Activated CD4-positive, alpha-beta memory T cell treated with anti-CD3 and anti-CD28 coated beads for 36 hours (primary cell): Measurements from ENCODE around the gene UBA6. TPM values are rescaled to one million over a fixed set of nuclear protein-coding genes. Genes with fewer than 3 reads are reported as not detected.
A peak's percentile ranks its signal among the peaks of the same experiment; 100 is the strongest.

Experiments used
- CTCF ChIA-PET: fragments of 350-600 bp; sonication (Branson Sonifier 250); formaldehyde crosslinking; loops from one replicate; lab custom pipeline; 2021; ENCODE audit warnings: antibody characterized with exemption, inconsistent platforms; lab: Charles Lee
- POLR2A ChIA-PET: fragments of 350-600 bp; sonication (Branson Sonifier 250); formaldehyde crosslinking; loops from one replicate; lab custom pipeline; 2021; ENCODE audit warnings: antibody characterized with exemption; lab: Charles Lee
- DNase-seq: peaks from one replicate; pipeline ENCODE4 v3.0.0-alpha.2; 2020
- H3K27ac Mint-ChIP-seq: one replicate; pipeline ENCODE4 v1.8.0; 2021; ENCODE audit warnings: mixed read lengths
- H3K27me3 Mint-ChIP-seq: one replicate; pipeline ENCODE4 v1.8.0; 2021; ENCODE audit warnings: mixed read lengths
- H3K36me3 Mint-ChIP-seq: one replicate; pipeline ENCODE4 v1.8.0; 2021; ENCODE audit warnings: mixed read lengths
- H3K4me1 Mint-ChIP-seq: one replicate; pipeline ENCODE4 v1.8.0; 2021; ENCODE audit warnings: low read depth, mixed read lengths
- H3K4me3 Mint-ChIP-seq: one replicate; pipeline ENCODE4 v1.8.0; 2021; ENCODE audit warnings: mild to moderate bottlenecking, mixed read lengths
- H3K9me3 Mint-ChIP-seq: one replicate; pipeline ENCODE4 v1.8.0; 2021; ENCODE audit warnings: mixed read lengths
- intact Hi-C: fragments of 100-400 bp; cut with micrococcal nuclease; formaldehyde crosslinking; loops from one replicate; pipeline ENCODE4 v1.15.1; 2023
- total RNA-seq, 2 experiments: library from RNA; stranded (reverse); gene quantifications; one replicate each; pipeline ENCODE4 v1.2.3, GENCODE V29; 2021

The UBA6 gene
- total RNA-seq, 2 experiments from 2014 or later, result 107 to 112 TPM

- Mint-ChIP-seq H3K4me3 (no peak overlapping the region), H3K9me3 (peaks cover 8% of the 10 kb centered on the region), H3K4me1 (peaks cover 36% of the 10 kb centered on the region), H3K27ac (no peak overlapping the region), H3K27me3 (no peaks in the 10 kb centered on the region), H3K36me3 (peaks cover 39% of the 10 kb centered on the region)
- intact Hi-C loops, result no loop called here
- ChIA-PET POLR2A (no interaction called here), CTCF (no interaction called here)
- DNase-seq, result no peak
Measured at GRCh38 chr4:67694662-67695061, 6.3 kb downstream of the UBA6 start.

DNA sequence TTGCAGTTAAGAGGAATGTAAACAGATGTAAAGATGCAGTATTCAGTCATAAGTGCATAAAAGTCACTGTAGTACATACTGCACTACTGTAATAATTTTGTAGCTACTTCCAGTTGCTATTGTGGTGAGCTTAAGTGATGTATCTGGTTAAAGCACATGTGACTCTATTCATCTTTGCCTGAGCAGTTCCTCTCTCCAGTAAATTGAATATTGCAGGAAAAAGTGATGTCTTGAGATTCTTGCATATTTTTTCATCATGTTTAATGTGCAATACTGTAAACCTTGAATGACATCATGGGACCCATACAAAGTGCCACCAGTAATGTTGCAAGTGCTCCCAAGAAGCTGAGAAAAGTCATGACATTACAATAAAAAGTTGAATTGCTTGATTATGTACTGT lies 9.6 kb downstream of the UBA6 start:
- ChIA-PET CTCF (interaction anchor here (1.0 kb wide), 1 partner anchor 55 kb away, joined by 3 read pairs; no protein-coding TSS in a partner anchor), POLR2A (no interaction called here)
- Mint-ChIP-seq H3K9me3 (peaks cover 8% of the 10 kb centered on the region), H3K4me3 (no peak overlapping the region), H3K27me3 (no peaks in the 10 kb centered on the region), H3K4me1 (peaks cover 22% of the 10 kb centered on the region), H3K27ac (no peak overlapping the region), H3K36me3 (peaks cover 46% of the 10 kb centered on the region)
- DNase-seq, result no peak
- intact Hi-C loops, result no loop called here

GRCh38 chr4:67687636-67688035 lies 13.3 kb downstream of the UBA6 start:
- Mint-ChIP-seq H3K27me3 (no peaks in the 10 kb centered on the region), H3K9me3 (peaks cover 5% of the 10 kb centered on the region), H3K36me3 (peaks cover 32% of the 10 kb centered on the region), H3K4me3 (no peak overlapping the region), H3K27ac (no peak overlapping the region), H3K4me1 (peaks cover 39% of the 10 kb centered on the region)
- intact Hi-C loops, result no loop called here
- DNase-seq, result no peak
- ChIA-PET CTCF (interaction anchor here (1.9 kb wide), 1 partner anchor 13 kb away, joined by 5 read pairs; the partner anchor contains the start of gene UBA6), POLR2A (no interaction called here)

GRCh38 chr4:67685532-67685859 lies 15.5 kb downstream of the UBA6 start:
- intact Hi-C loops, result loop anchor here (1.0 kb wide), 4 partner anchors 16 to 564 kb away; partner anchors contain the start of gene UBA6
- H3K27me3 Mint-ChIP-seq, result no peaks in the 10 kb centered on the region
- ChIA-PET POLR2A (no interaction called here), CTCF (no interaction called here)
- DNase-seq, result no peak
- peaks cover 25% of the 10 kb centered on the region for H3K36me3 Mint-ChIP-seq
- H3K4me3 Mint-ChIP-seq, result no peak overlapping the region
- H3K4me1 Mint-ChIP-seq, result peaks cover 37% of the 10 kb centered on the region
- peak overlapping the region; percentile 81 for H3K27ac Mint-ChIP-seq
- no peaks in the 10 kb centered on the region for H3K9me3 Mint-ChIP-seq

GRCh38 chr4:67684839-67685531 lies 16.0 kb downstream of the UBA6 start:
- Mint-ChIP-seq H3K4me3 (peak overlapping the region; percentile 14), H3K4me1 (peaks cover 32% of the 10 kb centered on the region), H3K9me3 (no peaks in the 10 kb centered on the region), H3K27me3 (no peaks in the 10 kb centered on the region), H3K27ac (peak overlapping the region; percentile 81), H3K36me3 (peaks cover 23% of the 10 kb centered on the region)
- ChIA-PET POLR2A (no interaction called here), CTCF (no interaction called here)
- intact Hi-C loops, result loop anchor here (1.0 kb wide), 4 partner anchors 16 to 564 kb away; partner anchors contain the start of gene UBA6
- DNase-seq, result no peak

- Mint-ChIP-seq H3K27me3 (no peaks in the 10 kb centered on the region), H3K4me1 (peaks cover 27% of the 10 kb centered on the region)
Measured at GRCh38 chr4:67682266-67682665, 18.7 kb downstream of the UBA6 start.

GRCh38 chr4:67680581-67681222 lies 20.3 kb downstream of the UBA6 start:
- CTCF ChIA-PET, result no interaction called here
- POLR2A ChIA-PET, result no interaction called here

More at GRCh38 chr4:67682266-67682665, 18.7 kb downstream of the UBA6 start:
- Mint-ChIP-seq H3K9me3 (no peaks in the 10 kb centered on the region), H3K4me3 (no peak overlapping the region), H3K27ac (no peak overlapping the region), H3K36me3 (peaks cover 24% of the 10 kb centered on the region)
- intact Hi-C loops, result no loop called here
- no peak for DNase-seq
- ChIA-PET POLR2A (no interaction called here), CTCF (no interaction called here)

DNA sequence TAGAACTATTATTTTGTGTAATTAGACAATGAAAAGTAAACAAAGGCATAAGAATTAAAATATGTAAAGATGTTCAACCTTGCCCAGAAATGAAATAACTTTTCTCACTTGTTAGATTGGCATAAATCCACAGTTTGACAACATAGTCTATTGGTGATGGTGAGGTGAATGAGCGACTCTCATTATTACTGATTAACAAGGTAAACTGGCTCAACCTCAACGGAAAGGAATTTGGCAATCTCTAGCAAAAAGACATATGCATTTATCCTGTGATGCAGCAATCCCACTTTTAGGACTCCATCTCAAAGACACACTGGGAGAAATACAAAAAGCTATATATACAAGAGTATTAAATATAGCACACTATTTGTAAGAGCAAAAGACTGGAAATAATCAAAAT lies 22.3 kb downstream of the UBA6 start:
- Mint-ChIP-seq H3K27me3 (no peaks in the 10 kb centered on the region), H3K9me3 (no peaks in the 10 kb centered on the region), H3K36me3 (peaks cover 41% of the 10 kb centered on the region), H3K4me3 (no peak overlapping the region), H3K27ac (no peak overlapping the region), H3K4me1 (peaks cover 5% of the 10 kb centered on the region)
- intact Hi-C loops, result no loop called here
- CTCF ChIA-PET, result no interaction called here
- no peak for DNase-seq
- POLR2A ChIA-PET, result no interaction called here

More at GRCh38 chr4:67680581-67681222, 20.3 kb downstream of the UBA6 start:
- intact Hi-C loops, result no loop called here
- Mint-ChIP-seq H3K9me3 (no peaks in the 10 kb centered on the region), H3K27me3 (no peaks in the 10 kb centered on the region), H3K4me1 (peaks cover 19% of the 10 kb centered on the region), H3K27ac (no peak overlapping the region), H3K36me3 (peaks cover 30% of the 10 kb centered on the region), H3K4me3 (no peak overlapping the region)
- DNase-seq, result peak; percentile 15

DNA sequence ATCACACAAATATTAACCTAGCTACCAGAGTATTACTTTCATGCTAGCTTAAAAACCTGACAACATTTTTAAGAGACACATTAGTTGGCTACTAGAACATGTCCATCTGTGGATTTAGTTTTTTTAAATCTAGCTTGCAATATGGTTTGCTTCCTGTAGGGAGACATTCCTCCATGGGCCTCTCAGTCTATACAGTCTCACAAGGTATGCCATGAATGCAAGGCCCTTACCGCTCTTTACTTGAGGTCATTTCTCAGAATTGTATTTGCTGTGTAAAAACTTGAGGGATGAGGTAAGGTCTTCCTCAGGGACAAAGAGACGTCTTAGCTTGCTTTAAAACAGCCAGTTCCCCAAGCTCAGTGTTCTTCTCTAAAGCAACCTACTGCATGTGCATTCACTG lies 26.9 kb downstream of the UBA6 start:
- CTCF ChIA-PET, result interaction anchor here (1.0 kb wide), 1 partner anchor 9 kb away, joined by 3 read pairs; no protein-coding TSS in a partner anchor

GRCh38 chr4:67668315-67668714 lies 32.6 kb downstream of the UBA6 start:
- no peaks in the 10 kb centered on the region for H3K9me3 Mint-ChIP-seq
- no peak for DNase-seq
- ChIA-PET POLR2A (no interaction called here), CTCF (no interaction called here)
- intact Hi-C loops, result no loop called here
- no peaks in the 10 kb centered on the region for H3K27me3 Mint-ChIP-seq
- no peak overlapping the region for H3K4me3 Mint-ChIP-seq
- H3K27ac Mint-ChIP-seq, result no peak overlapping the region
- peaks cover 5% of the 10 kb centered on the region for H3K4me1 Mint-ChIP-seq
- H3K36me3 Mint-ChIP-seq, result peaks cover 44% of the 10 kb centered on the region

More for the DNA sequence above, 26.9 kb downstream of the UBA6 start:
- Mint-ChIP-seq H3K36me3 (peaks cover 49% of the 10 kb centered on the region), H3K4me1 (peaks cover 5% of the 10 kb centered on the region), H3K4me3 (no peak overlapping the region), H3K9me3 (no peaks in the 10 kb centered on the region), H3K27ac (no peak overlapping the region), H3K27me3 (no peaks in the 10 kb centered on the region)
- intact Hi-C loops, result no loop called here
- POLR2A ChIA-PET, result no interaction called here
- DNase-seq, result no peak

GRCh38 chr4:67660418-67660817 lies 40.5 kb downstream of the UBA6 start:
- Mint-ChIP-seq H3K27me3 (no peaks in the 10 kb centered on the region), H3K4me1 (peaks cover 24% of the 10 kb centered on the region), H3K27ac (no peak overlapping the region), H3K9me3 (peaks cover 25% of the 10 kb centered on the region), H3K36me3 (peaks cover 71% of the 10 kb centered on the region), H3K4me3 (no peak overlapping the region)
- CTCF ChIA-PET, result no interaction called here
- POLR2A ChIA-PET, result no interaction called here
- intact Hi-C loops, result no loop called here
- DNase-seq, result no peak

DNA sequence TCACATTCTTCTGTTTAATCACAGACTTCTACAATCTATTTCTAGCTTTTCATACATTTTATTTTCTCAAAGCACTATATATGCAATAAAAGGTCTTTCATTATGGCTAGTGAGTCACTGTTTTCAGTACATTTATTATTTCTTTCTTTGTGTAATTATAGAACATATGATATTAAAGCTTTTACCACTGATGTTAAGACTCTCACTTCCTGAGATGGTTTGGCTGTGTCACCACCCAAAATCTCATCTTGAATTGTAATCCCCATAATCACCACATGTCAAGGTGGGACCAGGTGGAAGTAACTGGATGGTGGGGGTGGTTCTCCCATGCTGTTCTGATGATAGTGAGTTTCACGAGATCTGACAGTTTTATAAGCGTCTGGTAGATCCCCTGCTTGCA lies 41.9 kb downstream of the UBA6 start:
- no peak overlapping the region for H3K4me3 Mint-ChIP-seq
- peaks cover 24% of the 10 kb centered on the region for H3K4me1 Mint-ChIP-seq
- H3K27ac Mint-ChIP-seq, result peak overlapping the region; percentile 63
- intact Hi-C loops, result loop anchor here (1.0 to 2.0 kb wide), 3 partner anchors 78 to 590 kb away; no protein-coding TSS in a partner anchor
- peaks cover 29% of the 10 kb centered on the region for H3K9me3 Mint-ChIP-seq
- CTCF ChIA-PET, result no interaction called here
- H3K27me3 Mint-ChIP-seq, result no peaks in the 10 kb centered on the region
- peaks cover 77% of the 10 kb centered on the region for H3K36me3 Mint-ChIP-seq
- POLR2A ChIA-PET, result no interaction called here
- DNase-seq, result no peak
